NCI-H1436 treated with DMSO at 0.1 percent for 48 hours (cell line): ENCODE measurements around the gene CRTAC1.
A peak's percentile ranks its signal among the peaks of the same experiment; 100 is the strongest.
"Not testable (repeated sequence)": the region's sequence is repeated elsewhere in the genome, so short reads cannot be mapped to it uniquely, and the experiment has no call there.

Experiments
- DNase-seq: peaks from one replicate; lab custom pipeline; 2025; lab: John Stamatoyannopoulos, UW

Gene CRTAC1

GRCh38 chr10:97869091-97870042, 161.1 kb downstream of the CRTAC1 start:
- DNase-seq = peak; percentile 80

- DNase-seq = no peak
Observed at GRCh38 chr10:97868134-97868685, 162.2 kb downstream of the CRTAC1 start.

- no peak for DNase-seq
Observed at GRCh38 chr10:97867220-97867800, 163.1 kb downstream of the CRTAC1 start.

GRCh38 chr10:97866524-97867219, 163.7 kb downstream of the CRTAC1 start:
- no peak for DNase-seq

- DNase-seq = no peak
Observed at GRCh38 chr10:97865488-97865887, 164.9 kb downstream of the CRTAC1 start.

- DNase-seq = no peak
Observed at GRCh38 chr10:97863808-97864207, 166.6 kb downstream of the CRTAC1 start.

- DNase-seq = no peak
Observed at GRCh38 chr10:97861924-97862323, 168.5 kb downstream of the CRTAC1 start.

- no peak for DNase-seq
Observed at GRCh38 chr10:97861097-97861750, 169.2 kb downstream of the CRTAC1 start.

- no peak for DNase-seq
Observed at GRCh38 chr10:97858001-97858439, 172.4 kb downstream of the CRTAC1 start.

- DNase-seq = no peak
Observed at GRCh38 chr10:97854743-97855142, 175.7 kb downstream of the CRTAC1 start.

- no peak for DNase-seq
Observed at GRCh38 chr10:97852840-97853405, 177.5 kb downstream of the CRTAC1 start.

- no peak for DNase-seq
Observed at GRCh38 chr10:97852277-97852676, 178.1 kb downstream of the CRTAC1 start.

- DNase-seq = no peak
Observed at GRCh38 chr10:97851341-97852001, 178.9 kb downstream of the CRTAC1 start.

- no peak for DNase-seq
Observed at GRCh38 chr10:97850446-97850845, 180.0 kb downstream of the CRTAC1 start.

- no peak for DNase-seq
Observed at GRCh38 chr10:97849687-97850402, 180.6 kb downstream of the CRTAC1 start, which contains the start of gene GOLGA7B. Gene GOLGA7B, plus strand, starts transcription at chr10:97849843. Its CDS starts 461 bp downstream, at chr10:97850304.

GRCh38 chr10:97849103-97849686, 181.2 kb downstream of the CRTAC1 start:
- DNase-seq = no peak

- DNase-seq = no peak
Observed at GRCh38 chr10:97844678-97845077, 185.7 kb downstream of the CRTAC1 start.

GRCh38 chr10:97843972-97844371, 186.4 kb downstream of the CRTAC1 start:
- not testable (repeated sequence) for DNase-seq

GRCh38 chr10:97843281-97843671, 187.1 kb downstream of the CRTAC1 start:
- no peak for DNase-seq
